Naive thymus-derived CD8-positive, alpha-beta T cell (primary cell): ENCODE measurements around the gene EHD3. TPM values are rescaled to one million over a fixed set of nuclear protein-coding genes. Genes with fewer than 3 reads are reported as not detected.
A peak's percentile ranks its signal among the peaks of the same experiment; 100 is the strongest.

Experiments
- ATAC-seq, 2 donors: fragments of 150-1000 bp; cut with Tn5 transposase in 1 of 2; sonication (Bioruptor Pico), chemical (Tn5 transposase) in 1 of 2; 1 replicate in 1 of 2; 2 replicates in 1 of 2; pipeline ENCODE4 v1.10.0; 2021; ENCODE audit warnings: mild to moderate bottlenecking in 2 of 2, moderate library complexity in 2 of 2
- POLR2A ChIA-PET: fragments of 350-600 bp; sonication (Branson Sonifier 250); formaldehyde crosslinking; loops from one replicate; lab custom pipeline; 2021; ENCODE audit warnings: antibody characterized with exemption; lab: Charles Lee
- DNase-seq, 10 donors: peaks; one replicate each; pipeline versions ENCODE4 v3.0.0 to v3.0.0-alpha.2; 2020 to 2022
- H3K27ac Mint-ChIP-seq, 10 donors: one replicate each; pipeline ENCODE4 v1.8.0; 2020 to 2022; ENCODE audit warnings: mild to moderate bottlenecking in 10 of 10, mixed read lengths in 10 of 10, moderate library complexity in 4 of 10, inconsistent platforms in 1 of 10
- H3K27me3 Mint-ChIP-seq, 5 donors: one replicate each; pipeline ENCODE4 v1.8.0; 2021 to 2022; ENCODE audit warnings: mixed read lengths in 5 of 5
- H3K36me3 Mint-ChIP-seq, 3 donors: one replicate each; pipeline ENCODE4 v1.8.0; 2020 to 2022; ENCODE audit warnings: mixed read lengths in 3 of 3, mild to moderate bottlenecking in 2 of 3, inconsistent platforms in 1 of 3
- H3K4me1 Mint-ChIP-seq, 4 donors: one replicate each; pipeline ENCODE4 v1.8.0; 2021 to 2022; ENCODE audit warnings: mixed read lengths in 4 of 4
- H3K4me3 Mint-ChIP-seq, 10 donors: one replicate each; pipeline ENCODE4 v1.8.0; 2020 to 2022; ENCODE audit warnings: mild to moderate bottlenecking in 10 of 10, mixed read lengths in 10 of 10, moderate library complexity in 6 of 10, inconsistent platforms in 1 of 10
- H3K9me3 Mint-ChIP-seq, 9 donors: one replicate each; pipeline ENCODE4 v1.8.0; 2020 to 2022; ENCODE audit warnings: mixed read lengths in 9 of 9, mild to moderate bottlenecking in 3 of 9, inconsistent platforms in 1 of 9, moderate library complexity in 1 of 9
- polyA plus RNA-seq, 3 donors: library from polyadenylated mRNA; unstranded; fragments of 300-500 nt; fragmentation: Illumina TruSeq; gene quantifications; one replicate each; pipeline ENCODE4 v1.2.3, GENCODE V29; 2021
- total RNA-seq, 8 experiments: library from RNA in 2 of 8; stranded (reverse) in 2 of 8; gene quantifications; one replicate each; pipeline ENCODE4 v1.2.3 and lab custom pipeline; 2021 to 2026

EHD3 gene
- total and polyA plus RNA-seq, 5 experiments from 2014 or later, result 2.0 to 4.6 (median 3.2) TPM

DNA sequence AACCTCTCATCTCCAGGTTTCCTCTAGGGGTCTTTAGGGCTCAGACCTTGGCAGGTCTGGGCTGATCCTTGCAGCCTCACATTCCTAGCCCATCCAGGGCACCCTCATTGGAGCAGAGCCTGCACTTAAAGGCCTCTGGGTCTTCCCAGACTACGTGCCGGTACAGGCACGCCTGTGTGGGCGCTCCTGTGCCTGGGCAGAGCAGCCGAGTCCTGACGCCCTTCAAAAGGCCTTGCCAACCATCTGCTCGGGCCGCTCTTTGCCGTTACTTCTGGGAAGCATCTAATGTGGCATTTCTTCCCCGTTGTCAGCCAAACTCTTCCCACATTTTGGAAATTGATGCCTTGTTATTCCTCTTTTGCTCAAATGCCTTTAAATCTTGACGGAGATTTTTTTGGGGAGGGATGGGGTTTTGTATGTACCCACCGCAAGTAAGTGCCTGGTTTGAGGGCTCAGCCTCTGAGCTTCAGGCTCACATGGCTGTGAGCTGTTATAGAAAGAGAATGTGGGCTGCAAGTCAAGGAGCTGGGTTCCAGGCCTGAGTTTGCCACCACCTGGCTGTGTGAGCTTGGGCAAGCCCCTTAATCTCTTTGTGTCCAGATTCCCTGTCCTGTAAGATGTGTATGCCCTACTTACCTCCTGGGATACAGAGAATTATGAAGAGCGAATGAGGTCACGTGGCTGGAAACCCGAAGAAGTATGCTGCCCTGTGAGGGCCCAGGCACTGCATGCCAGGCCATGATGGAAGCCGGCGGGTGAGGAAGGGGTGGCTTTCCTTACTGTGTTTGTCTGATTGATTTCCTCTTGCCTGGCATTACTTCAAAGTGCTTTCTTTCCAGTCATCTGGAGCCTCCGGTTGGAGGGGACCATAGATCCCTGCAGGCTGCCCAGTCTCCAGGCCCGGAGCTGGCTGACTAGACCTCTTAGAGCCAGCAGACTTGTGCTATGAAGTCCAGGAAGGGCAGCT, 20.6 kb downstream of the EHD3 start:
- Mint-ChIP-seq H3K4me1 (peaks cover 0 to 31% (median 0%) of the 10 kb centered on the region in 4 donors), H3K36me3 (peaks cover 0 to 4% (median 0%) of the 10 kb centered on the region in 3 donors), H3K27ac (peak overlapping the region in 3 of 10 donors; percentile 12 to 45 (median 15)), H3K27me3 (no peaks in the 10 kb centered on the region), H3K4me3 (no peak overlapping the region), H3K9me3 (no peaks in the 10 kb centered on the region)
- POLR2A ChIA-PET, result no interaction called here
- DNase-seq (no peak), ATAC-seq (no peak)

DNA sequence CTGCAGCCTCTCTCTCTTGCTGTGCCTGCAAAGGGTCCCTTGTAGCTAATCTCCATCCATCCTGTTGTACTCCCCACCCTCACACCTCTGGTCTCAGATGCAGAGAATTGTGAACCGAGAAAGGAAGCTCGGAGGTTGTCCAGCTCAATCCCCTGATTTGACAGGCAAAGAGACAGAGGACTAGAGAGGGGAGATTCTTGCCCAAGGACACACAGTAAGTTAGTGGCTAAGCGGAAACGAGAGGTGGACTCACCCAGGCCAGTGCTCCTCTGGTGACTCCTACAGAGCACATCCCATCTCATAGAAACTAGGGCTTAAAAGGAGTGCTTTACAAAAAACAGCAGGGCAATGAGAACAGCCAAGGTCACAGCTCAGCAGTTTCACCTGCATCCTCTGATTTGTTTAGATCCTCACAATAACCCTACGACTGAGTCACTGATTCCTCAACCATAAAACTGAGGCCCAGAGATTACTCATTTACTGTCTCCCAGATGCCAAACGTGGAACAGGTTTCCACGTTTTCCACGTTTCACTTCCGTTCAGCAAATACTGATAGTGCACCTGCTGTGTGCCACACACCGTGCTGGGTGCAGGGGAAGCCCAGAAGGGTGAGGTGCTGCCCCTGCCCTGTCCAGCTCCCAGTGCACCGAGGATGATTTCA, 22.1 kb downstream of the EHD3 start:
- H3K27me3 Mint-ChIP-seq, result no peaks in the 10 kb centered on the region
- POLR2A ChIA-PET, result no interaction called here
- no peak overlapping the region for H3K4me3 Mint-ChIP-seq
- peaks cover 0 to 31% (median 0%) of the 10 kb centered on the region in 4 donors for H3K4me1 Mint-ChIP-seq
- no peaks in the 10 kb centered on the region for H3K9me3 Mint-ChIP-seq
- H3K36me3 Mint-ChIP-seq, result peaks cover 0 to 4% (median under 1%) of the 10 kb centered on the region in 3 donors
- no peak overlapping the region for H3K27ac Mint-ChIP-seq
- DNase-seq (no peak), ATAC-seq (peak in 1 of 2 donors; percentile 23)

DNA sequence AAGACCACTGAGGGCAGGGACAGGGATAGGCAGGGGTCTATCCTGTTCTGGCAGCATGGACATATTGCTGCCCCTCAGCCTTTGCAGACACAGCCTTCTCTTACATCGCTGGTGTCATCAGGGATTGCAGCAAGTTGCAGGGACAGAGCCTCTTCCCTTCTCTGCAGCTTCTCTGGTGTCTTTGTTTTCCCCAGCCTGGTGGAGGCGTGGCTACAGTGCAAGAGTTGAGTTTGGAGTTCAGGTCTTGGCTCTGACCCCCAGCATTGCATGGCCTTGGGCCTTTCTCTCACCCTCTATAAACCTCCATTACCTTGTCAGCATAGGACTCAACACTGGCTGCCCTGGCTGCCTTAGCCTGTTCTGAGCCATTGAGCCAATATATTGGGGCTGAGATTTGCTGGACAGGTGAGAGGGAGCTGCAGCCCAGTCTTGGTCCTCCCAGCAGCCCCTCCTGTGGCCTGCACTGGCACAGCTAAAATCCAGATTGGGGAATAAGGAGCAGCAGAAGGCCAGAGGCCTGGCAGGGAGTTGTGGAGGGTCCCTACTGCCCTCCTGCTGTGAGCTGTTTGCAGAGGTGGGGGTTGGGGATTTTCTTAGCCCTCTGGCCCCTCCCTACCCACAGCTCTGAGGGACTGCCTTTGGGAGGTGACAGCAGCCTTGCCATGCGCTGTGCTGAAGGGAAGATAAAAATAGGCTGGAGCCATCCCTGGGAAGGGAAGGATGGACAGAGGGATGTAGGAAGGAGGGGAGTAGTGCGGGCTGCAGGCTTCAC, 22.8 kb downstream of the EHD3 start:
- peaks cover 0 to 5% (median 4%) of the 10 kb centered on the region in 3 donors for H3K36me3 Mint-ChIP-seq
- POLR2A ChIA-PET, result no interaction called here
- peaks cover 0 to 31% (median 0%) of the 10 kb centered on the region in 4 donors for H3K4me1 Mint-ChIP-seq
- H3K9me3 Mint-ChIP-seq, result no peaks in the 10 kb centered on the region
- ATAC-seq (no peak), DNase-seq (no peak)
- H3K4me3 Mint-ChIP-seq, result no peak overlapping the region
- no peak overlapping the region for H3K27ac Mint-ChIP-seq
- H3K27me3 Mint-ChIP-seq, result no peaks in the 10 kb centered on the region

DNA sequence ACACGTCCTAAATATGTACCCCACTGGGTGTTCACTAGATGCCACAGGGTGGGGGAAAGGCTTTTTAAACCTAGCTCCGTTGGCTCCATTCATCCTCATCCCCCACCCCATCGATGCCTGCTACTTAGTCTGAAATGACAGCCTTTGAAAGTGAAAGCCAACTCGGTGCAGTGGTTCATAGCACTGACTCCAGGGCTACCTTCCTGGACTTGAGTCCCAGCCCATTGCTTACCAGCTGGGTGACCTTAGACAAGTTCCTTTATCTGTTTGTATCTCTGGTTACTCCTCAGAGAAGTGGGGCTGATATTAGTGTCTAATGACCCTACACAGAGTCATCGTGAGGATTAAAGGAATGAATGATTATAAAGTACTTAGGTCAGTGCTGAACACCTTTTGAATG, 24.4 kb downstream of the EHD3 start:
- H3K36me3 Mint-ChIP-seq, result peaks cover 0 to 9% (median 5%) of the 10 kb centered on the region in 3 donors
- ATAC-seq, result no peak
- no peak overlapping the region for H3K27ac Mint-ChIP-seq
- peaks cover 0 to 17% (median 0%) of the 10 kb centered on the region in 4 donors for H3K4me1 Mint-ChIP-seq
- H3K4me3 Mint-ChIP-seq, result no peak overlapping the region
- no peaks in the 10 kb centered on the region for H3K27me3 Mint-ChIP-seq
- H3K9me3 Mint-ChIP-seq, result no peaks in the 10 kb centered on the region
- DNase-seq, result no peak
- POLR2A ChIA-PET, result no interaction called here

DNA sequence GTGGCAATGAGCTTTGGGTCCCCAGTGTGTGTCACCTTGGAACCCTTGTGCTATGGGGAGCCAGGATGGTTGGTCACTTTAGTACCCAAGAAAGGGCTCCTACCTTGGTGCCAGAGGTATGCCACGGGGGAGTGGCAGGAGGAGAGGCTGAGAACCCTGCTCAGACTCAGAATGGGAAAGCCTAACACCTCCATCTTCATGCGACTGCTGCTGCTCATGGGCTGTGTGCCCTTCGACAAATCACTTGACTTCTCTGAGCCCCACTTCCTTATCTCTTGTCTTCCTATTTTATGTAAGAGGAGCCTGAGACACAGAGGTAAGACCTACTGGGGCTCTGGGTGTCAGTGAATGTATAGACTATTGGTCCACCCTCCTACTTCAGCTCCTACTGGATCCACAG, 25.1 kb downstream of the EHD3 start:
- no peaks in the 10 kb centered on the region for H3K27me3 Mint-ChIP-seq
- H3K9me3 Mint-ChIP-seq, result no peaks in the 10 kb centered on the region
- ATAC-seq, result no peak
- H3K36me3 Mint-ChIP-seq, result peaks cover 0 to 9% (median 5%) of the 10 kb centered on the region in 3 donors
- H3K4me1 Mint-ChIP-seq, result peaks cover 0 to 16% (median 0%) of the 10 kb centered on the region in 4 donors
- H3K4me3 Mint-ChIP-seq, result no peak overlapping the region
- no peak overlapping the region for H3K27ac Mint-ChIP-seq
- DNase-seq, result no peak
- POLR2A ChIA-PET, result no interaction called here

DNA sequence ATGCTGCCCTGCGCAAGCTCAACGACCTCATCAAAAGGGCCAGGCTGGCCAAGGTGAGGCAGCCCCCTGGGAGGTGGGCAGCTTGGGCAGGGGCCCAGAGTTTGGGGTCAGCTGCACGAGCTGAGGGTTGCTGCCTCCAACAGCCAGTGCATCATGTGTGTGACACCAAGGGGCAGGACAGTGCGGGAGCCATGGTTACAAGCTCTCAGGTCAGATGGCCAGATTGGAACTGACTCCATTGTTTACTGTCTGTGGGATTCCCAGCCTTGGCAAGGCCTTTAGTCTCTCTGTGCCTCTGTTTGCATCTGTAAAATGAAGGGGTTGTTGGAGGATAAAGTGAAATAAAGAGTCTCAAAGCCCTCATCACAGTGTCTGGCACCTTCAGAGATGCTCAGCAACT, 26.9 kb downstream of the EHD3 start:
- H3K27me3 Mint-ChIP-seq, result no peaks in the 10 kb centered on the region
- no peak for ATAC-seq
- no peak overlapping the region for H3K4me3 Mint-ChIP-seq
- no peak overlapping the region for H3K27ac Mint-ChIP-seq
- POLR2A ChIA-PET, result interaction anchor here (1.0 kb wide), 1 partner anchor 13 kb away, joined by 3 read pairs; no protein-coding TSS in a partner anchor
- H3K36me3 Mint-ChIP-seq, result peaks cover 0 to 9% (median 7%) of the 10 kb centered on the region in 3 donors
- peaks cover 0 to 12% (median 0%) of the 10 kb centered on the region in 4 donors for H3K4me1 Mint-ChIP-seq
- DNase-seq, result no peak
- no peaks in the 10 kb centered on the region for H3K9me3 Mint-ChIP-seq

DNA sequence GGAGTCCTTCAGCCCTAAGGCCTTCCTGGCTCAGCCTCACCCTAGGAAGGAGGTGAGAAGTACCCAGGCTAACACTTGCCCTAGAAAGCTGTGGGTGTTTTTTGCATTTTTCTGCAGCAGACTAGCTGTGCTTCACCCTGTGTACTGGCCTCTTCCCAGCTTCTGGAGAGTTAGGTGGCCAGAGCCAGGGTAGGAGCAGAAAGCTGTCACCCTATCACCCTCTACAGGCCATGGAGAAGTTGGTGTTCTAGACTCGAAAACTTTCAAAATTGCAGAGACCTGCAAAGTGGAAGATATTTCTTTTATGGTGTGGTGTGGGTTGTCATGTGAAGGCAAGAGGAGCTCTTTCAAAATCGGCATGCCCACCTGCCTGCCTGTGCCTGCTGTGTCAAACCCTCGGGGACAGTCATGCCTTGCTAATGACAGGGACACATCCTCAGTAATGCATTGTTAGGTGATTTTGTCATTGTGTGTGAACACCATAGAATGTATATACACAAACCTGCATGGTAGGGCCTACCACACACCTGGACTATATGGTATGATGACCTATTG, 29.8 kb downstream of the EHD3 start:
- Mint-ChIP-seq H3K4me1 (no peaks in the 10 kb centered on the region), H3K9me3 (no peaks in the 10 kb centered on the region), H3K4me3 (no peak overlapping the region), H3K36me3 (peaks cover 6 to 14% (median 7%) of the 10 kb centered on the region in 3 donors), H3K27me3 (no peaks in the 10 kb centered on the region), H3K27ac (peak overlapping the region in 1 of 10 donors; percentile 34)
- ATAC-seq, result no peak
- DNase-seq, result no peak
- POLR2A ChIA-PET, result no interaction called here

DNA sequence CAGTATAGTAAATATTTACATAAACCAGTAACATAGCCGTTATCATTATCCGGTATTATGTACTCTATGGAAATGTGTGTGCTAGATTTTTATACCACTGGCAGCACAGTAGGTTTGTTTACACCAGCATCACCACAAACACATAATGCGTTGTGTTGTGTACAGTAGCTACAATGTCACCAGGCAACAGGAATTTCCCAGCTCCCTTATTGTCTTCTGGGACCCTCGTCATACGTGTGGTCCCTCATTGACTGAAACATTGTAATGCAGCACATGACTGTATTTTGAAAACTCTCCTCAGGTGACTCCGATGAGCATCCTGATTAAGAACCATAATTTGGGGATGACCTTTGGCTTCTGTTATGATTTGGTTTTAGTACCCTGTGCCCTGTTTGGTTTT, 31.3 kb downstream of the EHD3 start:
- no peak for DNase-seq
- Mint-ChIP-seq H3K27me3 (no peaks in the 10 kb centered on the region), H3K9me3 (no peaks in the 10 kb centered on the region), H3K27ac (no peak overlapping the region), H3K4me1 (no peaks in the 10 kb centered on the region), H3K4me3 (no peak overlapping the region), H3K36me3 (peaks cover 6 to 14% (median 7%) of the 10 kb centered on the region in 3 donors)
- POLR2A ChIA-PET, result no interaction called here
- no peak for ATAC-seq

DNA sequence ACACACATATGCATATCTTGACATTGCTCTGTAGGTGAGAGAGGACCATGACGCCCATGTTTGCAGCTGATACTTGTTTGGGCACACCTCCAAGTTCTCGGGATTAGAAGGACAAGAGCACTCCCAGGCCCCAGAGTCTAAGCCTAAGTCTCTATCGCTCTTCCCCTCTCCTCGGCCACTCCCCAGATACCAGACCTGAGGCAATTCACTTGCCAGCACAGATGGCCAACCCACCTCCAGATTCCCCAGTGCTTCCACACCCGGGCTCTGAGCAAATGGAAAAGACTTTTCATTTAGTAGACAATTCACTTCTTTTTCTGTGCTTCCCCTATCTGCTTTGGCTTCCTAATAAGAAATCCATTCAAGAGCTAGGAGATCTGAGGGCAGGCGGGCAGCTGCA, 32.9 kb downstream of the EHD3 start:
- H3K4me3 Mint-ChIP-seq, result no peak overlapping the region
- H3K27me3 Mint-ChIP-seq, result no peaks in the 10 kb centered on the region
- H3K27ac Mint-ChIP-seq, result no peak overlapping the region
- ATAC-seq (no peak), DNase-seq (no peak)
- H3K36me3 Mint-ChIP-seq, result peaks cover 2 to 10% (median 6%) of the 10 kb centered on the region in 3 donors
- POLR2A ChIA-PET, result no interaction called here
- no peaks in the 10 kb centered on the region for H3K4me1 Mint-ChIP-seq
- H3K9me3 Mint-ChIP-seq, result no peaks in the 10 kb centered on the region

DNA sequence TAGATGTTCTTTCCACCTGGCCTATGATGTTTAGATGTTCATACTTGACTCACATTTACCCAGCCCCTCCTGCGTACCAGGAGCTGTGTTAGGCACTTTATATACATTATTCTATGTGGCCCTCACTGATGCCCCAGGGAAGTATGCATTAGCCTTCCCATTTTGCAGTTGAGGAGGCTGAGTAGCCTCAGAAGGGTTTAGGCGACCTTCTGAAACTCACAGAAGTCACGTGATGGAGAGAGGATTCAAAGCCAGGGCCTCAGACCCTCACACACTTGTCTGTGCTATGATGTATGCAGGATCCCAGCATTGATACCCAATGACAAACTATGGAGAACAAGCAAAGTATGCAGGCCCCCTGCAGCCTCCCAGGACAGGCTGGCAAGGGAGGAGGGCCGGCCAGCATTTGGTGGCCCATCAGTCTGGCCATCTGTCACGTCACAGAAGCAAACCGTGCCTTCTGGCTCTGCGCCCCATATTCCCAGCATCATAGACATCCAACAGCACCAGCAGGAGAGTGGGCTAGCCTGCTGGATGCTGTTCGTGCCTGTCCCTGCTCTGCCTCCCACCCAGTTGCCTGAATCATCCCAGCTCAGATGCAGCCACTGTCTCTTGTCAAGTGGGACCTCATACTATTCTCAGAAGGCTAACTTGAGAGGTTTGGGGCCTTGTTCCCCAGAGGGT, 33.6 kb downstream of the EHD3 start:
- H3K9me3 Mint-ChIP-seq, result no peaks in the 10 kb centered on the region
- H3K36me3 Mint-ChIP-seq, result peaks cover 2 to 6% (median 5%) of the 10 kb centered on the region in 3 donors
- H3K4me1 Mint-ChIP-seq, result no peaks in the 10 kb centered on the region
- peaks cover 0 to 5% (median 0%) of the 10 kb centered on the region in 5 donors for H3K27me3 Mint-ChIP-seq
- POLR2A ChIA-PET, result no interaction called here
- no peak overlapping the region for H3K27ac Mint-ChIP-seq
- no peak for ATAC-seq
- no peak for DNase-seq
- no peak overlapping the region for H3K4me3 Mint-ChIP-seq

DNA sequence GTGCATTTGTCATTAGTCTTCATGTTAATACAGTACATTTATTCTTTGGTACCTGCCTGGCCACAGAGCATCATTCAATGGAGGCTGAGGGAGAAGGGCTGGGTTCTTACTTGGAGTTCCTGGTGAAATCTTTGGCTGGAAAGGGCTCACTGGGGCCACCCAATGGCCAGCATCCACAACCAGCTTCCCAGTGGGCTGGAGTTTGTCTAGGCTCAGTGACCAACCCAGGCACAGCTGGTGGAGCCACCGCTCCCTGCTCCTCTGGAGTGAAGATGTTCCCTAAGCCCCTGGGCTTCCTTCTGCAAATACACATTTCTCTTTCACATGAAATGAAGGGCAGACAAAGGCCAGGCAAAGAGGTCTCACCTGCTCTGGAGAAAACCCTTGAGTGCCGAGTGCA, 34.4 kb downstream of the EHD3 start:
- ATAC-seq (no peak), DNase-seq (no peak)
- Mint-ChIP-seq H3K4me3 (no peak overlapping the region), H3K4me1 (no peaks in the 10 kb centered on the region), H3K27ac (peak overlapping the region in 1 of 10 donors; percentile 10), H3K36me3 (peaks cover 2 to 6% (median 5%) of the 10 kb centered on the region in 3 donors), H3K27me3 (peaks cover 0 to 6% (median 0%) of the 10 kb centered on the region in 5 donors), H3K9me3 (no peaks in the 10 kb centered on the region)
- POLR2A ChIA-PET, result no interaction called here

DNA sequence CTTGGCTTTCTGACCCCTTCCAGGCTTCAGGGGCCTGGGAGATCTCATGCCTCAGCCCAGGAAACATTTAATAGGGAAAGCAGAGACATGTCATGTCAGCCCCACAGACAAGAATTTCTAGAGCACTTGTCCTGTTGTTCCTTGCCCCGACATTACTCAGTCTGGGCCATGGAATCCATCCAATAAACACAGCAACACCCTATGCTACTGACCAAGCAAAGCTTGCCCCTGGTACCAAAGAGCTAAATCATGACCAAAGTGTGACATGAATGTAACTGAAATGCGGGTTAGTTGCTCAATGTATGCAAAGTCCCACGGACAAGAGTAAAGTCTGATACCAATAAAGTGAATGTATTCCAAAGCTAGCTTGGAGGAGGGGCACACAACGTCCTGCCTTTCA, 35.1 kb downstream of the EHD3 start:
- no peak overlapping the region for H3K4me3 Mint-ChIP-seq
- no peaks in the 10 kb centered on the region for H3K9me3 Mint-ChIP-seq
- H3K36me3 Mint-ChIP-seq, result peaks cover 2 to 6% (median 5%) of the 10 kb centered on the region in 3 donors
- peaks cover 0 to 10% (median 3%) of the 10 kb centered on the region in 5 donors for H3K27me3 Mint-ChIP-seq
- H3K4me1 Mint-ChIP-seq, result no peaks in the 10 kb centered on the region
- no peak overlapping the region for H3K27ac Mint-ChIP-seq
- DNase-seq (no peak), ATAC-seq (no peak)
- POLR2A ChIA-PET, result no interaction called here
